Cerebellar nuclear complex (tissue), 1 donor: ENCODE results near the gene RAB31.

Source experiments
- DNase-seq, 2 experiments: peaks; one replicate each; lab custom pipeline; 2025; lab: John Stamatoyannopoulos, UW

RAB31 gene

GRCh38 chr18:9712611-9713010 is 4.5 kb downstream of the RAB31 start:
- no peak for DNase-seq

GRCh38 chr18:9714266-9715087 is 6.4 kb downstream of the RAB31 start:
- DNase-seq = no peak

- DNase-seq = no peak
These were observed 6.9 kb downstream of the RAB31 start for GRCh38 chr18:9715088-9715343.

DNA sequence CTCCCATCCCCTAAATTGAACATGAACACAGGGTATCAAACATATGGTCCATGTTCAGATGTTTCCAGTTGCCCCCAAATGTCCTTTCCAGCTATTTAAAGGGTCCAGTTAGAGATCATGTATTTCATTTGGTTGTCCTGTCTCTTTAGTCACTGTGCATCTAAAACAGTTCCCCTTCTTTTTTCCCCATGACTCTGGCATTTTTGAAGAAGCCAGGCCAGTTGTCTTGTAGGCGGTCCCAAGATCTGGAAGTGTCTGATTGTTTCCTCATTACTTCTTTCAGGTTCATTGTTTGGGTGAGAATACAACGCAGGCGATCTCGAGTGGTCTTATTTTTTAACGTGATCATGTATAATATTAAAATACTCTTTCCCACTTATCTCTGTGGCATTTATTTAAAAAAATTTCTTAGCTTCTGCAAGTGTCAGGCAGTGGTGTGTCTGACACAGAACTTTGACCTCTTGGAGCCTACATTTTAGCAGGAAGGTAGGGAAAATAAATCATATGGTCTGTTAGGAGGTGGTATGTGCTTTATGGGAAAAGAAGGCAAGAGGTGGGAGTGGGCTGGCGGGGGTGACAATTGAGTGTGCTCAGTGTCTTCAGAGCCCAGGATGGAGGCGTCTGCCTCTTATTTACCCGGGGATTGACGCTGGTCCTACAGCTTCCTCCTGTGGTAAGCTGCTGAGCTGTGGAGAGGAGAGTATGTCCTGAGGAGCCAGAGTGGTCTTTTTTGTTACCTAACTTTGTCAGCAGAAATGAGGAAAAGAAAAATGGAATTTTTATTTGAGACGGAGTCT is 8.1 kb downstream of the RAB31 start:
- DNase-seq = no peak

- DNase-seq = no peak
These were observed 8.9 kb downstream of the RAB31 start for GRCh38 chr18:9716780-9717563.

DNA sequence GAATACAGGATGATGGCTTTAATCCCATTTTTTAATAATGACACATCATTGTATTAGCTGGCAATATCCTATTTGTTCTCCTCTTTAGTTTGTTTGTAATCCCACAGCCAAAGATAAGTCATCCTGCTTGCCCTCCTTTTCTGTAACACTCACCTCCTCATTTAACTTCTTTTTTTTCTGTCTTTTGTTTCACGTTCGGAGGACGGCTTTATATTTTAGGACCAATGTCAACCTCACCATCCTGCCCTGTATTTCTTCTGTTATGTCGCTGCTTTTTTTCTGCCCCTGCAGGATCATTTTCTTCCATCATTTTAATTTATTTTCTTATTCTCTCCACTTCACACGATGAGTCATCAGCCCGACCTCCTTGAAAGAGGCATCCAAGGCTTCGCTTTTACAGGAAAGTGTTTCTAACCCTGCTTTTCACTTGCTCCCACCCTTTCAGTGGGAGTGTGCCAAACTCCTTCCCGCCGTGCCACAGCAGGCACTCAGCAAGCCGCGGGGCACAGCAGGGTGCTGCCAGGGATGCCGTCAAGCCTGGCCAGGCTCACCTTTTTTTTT is 11.4 kb downstream of the RAB31 start:
- no peak for DNase-seq

DNA sequence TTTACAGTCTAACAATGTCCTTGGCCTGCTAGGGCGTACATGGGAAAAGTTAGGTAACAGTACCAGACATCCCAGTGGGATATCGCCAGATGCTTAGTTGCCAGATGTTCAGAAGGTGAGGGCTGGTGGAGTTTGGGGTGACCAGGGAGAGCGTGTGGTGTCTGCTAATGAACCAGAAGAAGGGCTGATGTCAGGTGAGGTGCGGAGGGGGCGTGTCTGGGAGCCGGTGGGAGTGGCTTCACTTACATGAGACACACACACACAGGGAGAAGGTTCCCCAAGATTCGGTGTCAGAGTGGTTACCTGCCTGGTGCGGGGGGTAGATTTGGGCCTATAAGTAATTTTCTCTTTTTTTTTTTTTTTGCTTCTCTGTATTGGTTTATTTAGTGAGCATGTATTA is 12.2 kb downstream of the RAB31 start:
- DNase-seq = no peak

DNA sequence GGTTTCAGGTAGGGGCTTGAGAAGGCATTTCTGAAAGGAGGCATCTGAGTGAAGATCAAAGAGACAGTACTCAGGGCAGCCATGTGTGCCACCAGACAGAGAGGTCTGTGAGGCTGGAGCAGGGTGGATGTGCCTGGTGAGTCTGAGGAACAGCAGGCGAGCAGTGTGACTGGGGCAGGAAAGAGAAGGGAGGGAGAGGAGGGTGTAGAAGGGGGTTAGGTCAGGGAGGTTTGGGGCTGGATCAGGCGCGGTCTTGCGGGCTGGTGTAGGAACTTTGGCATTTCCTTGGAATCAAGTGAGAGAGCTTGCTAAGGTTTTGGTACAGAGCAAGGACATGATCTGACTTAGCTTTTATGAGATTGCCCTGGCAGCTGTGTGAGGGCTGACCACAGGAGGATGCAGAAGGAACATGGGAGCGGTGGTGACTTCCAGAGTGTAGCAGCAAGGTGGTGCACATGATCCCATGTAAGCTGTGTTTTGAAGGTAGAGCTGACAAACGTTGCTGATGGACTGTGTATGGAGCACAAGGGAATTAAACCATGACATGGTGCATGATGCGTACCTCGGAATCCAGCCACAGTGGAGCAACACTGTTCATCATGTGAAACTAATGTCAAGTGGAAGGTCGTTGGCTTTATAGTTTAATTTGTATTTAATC is 13.9 kb downstream of the RAB31 start:
- DNase-seq = no peak

- DNase-seq = no peak
These were observed 14.6 kb downstream of the RAB31 start for GRCh38 chr18:9722691-9723090.

DNA sequence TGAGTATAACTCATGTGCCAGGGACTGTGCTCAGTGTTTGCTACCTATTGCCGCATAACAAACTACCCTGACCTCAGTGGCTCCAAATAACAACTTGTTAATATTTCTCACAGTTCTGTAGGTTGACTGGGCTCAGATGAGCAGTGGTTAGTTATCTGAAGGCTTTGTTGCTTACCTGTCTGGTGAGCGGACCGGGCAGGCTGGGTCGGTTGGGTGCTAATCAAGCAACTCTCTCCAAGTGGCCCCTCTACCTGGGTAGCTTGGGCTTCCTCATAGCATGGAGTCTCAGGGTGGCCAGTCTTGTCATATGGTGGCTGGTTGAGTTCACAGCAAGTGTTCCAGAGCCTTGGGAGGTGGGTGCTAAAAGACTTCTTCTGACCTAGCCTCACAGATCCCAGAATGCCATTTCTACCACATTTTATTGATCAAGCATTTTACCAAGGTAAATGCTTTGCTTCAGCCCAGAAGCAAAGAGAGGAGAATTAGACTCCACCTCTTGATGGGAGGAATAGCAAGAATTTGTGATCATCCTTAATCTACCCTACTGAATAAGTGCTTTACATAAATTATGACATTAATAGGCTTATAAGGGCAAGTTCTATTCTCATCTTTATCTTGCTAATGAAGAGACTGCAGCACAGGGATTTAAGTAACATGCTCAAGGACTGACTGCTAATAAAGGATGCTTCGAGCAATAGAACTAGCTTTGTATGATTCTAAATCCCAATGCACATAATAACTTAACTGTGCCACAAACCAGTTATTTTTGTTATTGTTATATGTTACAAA is 16.9 kb downstream of the RAB31 start:
- no peak for DNase-seq

DNA sequence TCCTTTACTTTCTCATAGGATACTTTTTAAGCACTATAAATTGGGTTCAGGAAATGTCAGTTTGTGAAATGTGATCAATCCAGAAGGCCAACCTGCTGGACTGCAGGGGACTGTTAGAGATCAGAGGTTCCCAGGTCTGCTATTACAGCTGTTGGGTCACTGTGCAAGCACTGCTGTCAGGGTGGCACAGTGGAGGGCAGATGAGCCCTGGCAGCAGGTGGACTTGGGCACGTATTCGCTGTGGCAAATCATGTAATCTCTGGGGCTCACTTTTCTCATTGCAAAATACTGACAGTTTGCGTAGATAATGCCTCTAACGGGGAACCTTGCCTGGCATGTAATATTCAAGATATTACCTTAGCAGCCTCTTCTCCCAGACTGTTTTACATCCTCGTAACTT is 18.1 kb downstream of the RAB31 start:
- no peak for DNase-seq

DNA sequence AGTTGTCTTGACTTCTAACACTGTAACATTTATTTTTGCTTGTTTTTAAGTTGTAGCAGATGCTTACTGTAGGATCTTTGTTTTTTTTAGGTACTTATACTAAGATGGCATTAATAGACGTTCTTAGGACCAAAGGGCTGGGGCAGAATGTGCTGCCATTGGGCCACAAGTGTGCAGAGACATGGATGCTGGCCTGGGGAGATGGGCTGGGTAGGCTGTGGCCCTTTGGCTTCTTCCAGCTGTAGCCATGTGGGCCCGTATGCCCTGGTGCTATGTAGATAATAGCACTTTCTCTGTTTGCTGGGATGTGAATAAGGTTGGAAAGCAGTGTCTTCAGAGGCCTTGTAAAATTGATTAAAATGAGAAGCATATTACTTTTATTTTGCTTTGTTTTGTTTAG is 18.8 kb downstream of the RAB31 start:
- no peak for DNase-seq

- DNase-seq = no peak
These were observed 22.7 kb downstream of the RAB31 start for GRCh38 chr18:9730786-9731185.

- DNase-seq = no peak
These were observed 23.3 kb downstream of the RAB31 start for GRCh38 chr18:9731380-9731779.

- DNase-seq = no peak
These were observed 23.9 kb downstream of the RAB31 start for GRCh38 chr18:9732031-9732430.

DNA sequence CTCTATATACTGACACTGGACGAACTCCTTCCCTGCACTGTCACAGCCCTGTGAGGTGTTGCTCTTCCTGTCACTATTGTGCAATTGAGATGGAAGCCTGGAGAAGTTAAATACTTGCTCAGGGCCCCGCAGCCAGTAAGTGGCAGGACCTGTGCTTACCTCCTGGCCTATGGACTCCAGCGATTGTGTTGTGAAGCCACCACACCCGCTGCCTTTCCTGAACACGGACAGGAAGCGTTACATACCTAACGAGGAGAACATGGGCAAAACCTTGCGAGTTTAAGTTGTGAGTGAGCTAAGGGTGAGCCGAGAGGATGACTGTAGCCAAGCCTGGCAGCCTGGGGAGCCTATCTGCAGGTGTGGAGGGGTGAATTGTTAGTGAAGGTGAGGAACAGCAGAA is 26.1 kb downstream of the RAB31 start:
- no peak for DNase-seq

DNA sequence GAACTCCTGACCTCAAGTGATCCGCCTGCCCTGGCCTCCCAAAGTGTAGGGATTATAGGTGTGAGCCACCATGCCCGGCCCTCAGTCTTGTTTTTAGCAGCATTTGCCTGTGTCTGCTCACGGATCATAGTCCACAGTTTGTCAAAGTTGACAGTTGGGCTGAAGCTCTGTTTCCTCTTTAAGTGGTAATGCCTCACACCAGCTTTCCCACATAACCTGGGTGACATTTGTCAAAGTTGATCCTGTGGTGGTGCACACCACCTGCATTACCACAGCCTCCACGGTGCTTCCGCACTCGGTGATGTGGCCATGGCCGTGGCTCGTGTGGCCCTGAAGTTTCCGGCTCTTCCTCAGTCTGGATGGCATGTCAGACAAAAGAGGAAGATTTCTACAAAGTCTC is 27.1 kb downstream of the RAB31 start:
- DNase-seq = no peak

DNA sequence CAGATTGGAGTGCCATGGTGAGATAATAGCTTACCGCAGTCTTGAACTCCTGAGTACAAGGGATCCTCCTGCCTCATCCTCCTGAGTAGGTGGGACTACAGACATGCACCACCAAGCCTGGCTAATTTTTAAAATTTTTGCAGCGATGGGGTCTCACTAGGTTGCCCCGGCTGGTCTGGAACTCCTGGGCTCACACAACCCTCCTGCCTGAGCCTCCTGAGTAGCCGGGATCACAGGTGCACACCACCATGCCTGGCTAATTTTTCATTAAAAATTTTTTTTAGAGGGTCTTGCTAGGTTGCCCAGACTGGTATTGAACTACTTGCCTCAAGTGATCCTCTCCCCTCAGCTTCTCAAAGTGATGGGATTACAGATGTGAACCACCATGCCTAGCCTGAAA is 27.8 kb downstream of the RAB31 start:
- DNase-seq = no peak

DNA sequence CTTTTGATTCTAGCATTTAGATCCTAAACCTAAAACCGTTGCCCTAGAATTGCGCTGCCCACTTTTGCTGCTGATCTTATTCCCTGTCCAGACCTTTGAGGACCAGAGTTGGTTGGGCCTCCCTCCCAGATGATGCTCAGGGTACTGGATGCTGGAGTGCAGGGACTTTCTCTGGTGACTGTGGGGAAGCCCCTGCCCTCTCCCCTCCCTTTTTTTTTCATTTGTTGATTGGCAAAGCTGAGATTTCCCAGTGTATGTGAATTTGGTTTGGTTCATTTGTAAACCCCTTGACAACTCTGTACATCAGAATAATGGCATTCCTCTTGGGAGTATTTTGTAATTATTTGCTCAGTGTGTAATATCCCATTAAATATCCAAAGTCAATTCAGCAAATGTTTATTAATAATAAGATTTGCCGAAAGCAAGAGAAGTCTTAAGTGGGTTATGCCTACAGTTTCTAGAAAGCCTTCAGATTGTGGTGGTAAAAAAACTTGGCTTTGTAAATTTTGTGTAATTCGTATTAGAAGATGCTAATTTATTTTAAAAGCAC is 28.3 kb downstream of the RAB31 start:
- DNase-seq = no peak

DNA sequence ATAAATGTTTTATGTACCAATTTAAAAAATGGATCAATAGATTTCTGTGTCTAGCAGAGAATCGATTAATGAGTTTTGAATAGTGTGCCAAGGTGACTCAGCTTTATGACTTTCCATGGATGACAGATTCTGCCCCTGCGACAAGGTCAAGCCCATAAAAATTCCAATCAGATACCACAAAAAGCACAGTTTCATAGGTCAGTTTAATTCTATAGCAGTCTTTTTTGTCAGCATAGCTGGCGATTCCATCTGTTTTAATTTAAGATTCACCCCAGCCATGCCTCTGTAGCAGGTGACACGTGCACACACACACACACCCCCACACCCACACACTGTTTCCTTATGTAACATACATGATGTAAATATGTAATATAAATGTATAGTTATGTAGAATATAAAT is 28.9 kb downstream of the RAB31 start:
- DNase-seq = no peak
